Trophoblast cell (in vitro differentiated cells and primary cell): ENCODE results near the gene CEBPA.
A peak's percentile ranks its signal among the peaks of the same experiment; 100 is the strongest.

Experiments used
- DNase-seq, 2 donors: peaks; one replicate each; pipeline ENCODE4 v3.0.0-alpha.2; 2016
- H2AFZ ChIP-seq: 2 replicates; pipeline ENCODE4 v1.6.1; 2013; ENCODE audit warnings: low read length, moderate library complexity, mild to moderate bottlenecking; ENCODE audit not compliant: insufficient read depth, poor library complexity
- H2AK5ac ChIP-seq: 2 replicates; pipeline ENCODE4 v1.6.1; 2013; ENCODE audit warnings: mild to moderate bottlenecking, low read length
- H2BK120ac ChIP-seq: 2 replicates; pipeline ENCODE4 v1.6.1; 2013; ENCODE audit warnings: low read length, mild to moderate bottlenecking, moderate library complexity; ENCODE audit not compliant: insufficient read depth, poor library complexity
- H2BK12ac ChIP-seq: 2 replicates; pipeline ENCODE4 v1.6.1; 2013; ENCODE audit warnings: mild to moderate bottlenecking, low read length, moderate library complexity
- H2BK5ac ChIP-seq: 2 replicates; pipeline ENCODE4 v1.6.1; 2013; ENCODE audit warnings: low read length, low read depth, moderate library complexity, mild to moderate bottlenecking; ENCODE audit not compliant: poor library complexity
- H3K14ac ChIP-seq: 2 replicates; pipeline ENCODE4 v1.6.1; 2013; ENCODE audit warnings: mild to moderate bottlenecking, low read length
- H3K18ac ChIP-seq: 2 replicates; pipeline ENCODE4 v1.6.1; 2013; ENCODE audit warnings: mild to moderate bottlenecking, low read length
- H3K23ac ChIP-seq: 2 replicates; pipeline ENCODE4 v1.6.1; 2013; ENCODE audit warnings: low read length
- H3K27ac ChIP-seq: 2 replicates; pipeline ENCODE4 v1.5.1; 2013; ENCODE audit warnings: low read depth, mild to moderate bottlenecking, inconsistent platforms, low read length, moderate library complexity
- H3K27me3 ChIP-seq: 2 replicates; pipeline ENCODE4 v1.6.1; 2013; ENCODE audit warnings: inconsistent platforms, mild to moderate bottlenecking, low read length, moderate library complexity; ENCODE audit not compliant: insufficient read depth
- H3K36me3 ChIP-seq, 2 experiments: 1 replicate in 1 of 2; 2 replicates in 1 of 2; pipeline ENCODE4 v1.6.1; 2013; ENCODE audit warnings: low read length in 2 of 2, mild to moderate bottlenecking in 2 of 2, moderate library complexity in 1 of 2; ENCODE audit not compliant: insufficient read depth in 2 of 2, control insufficient read depth in 1 of 2
- H3K4ac ChIP-seq: 2 replicates; pipeline ENCODE4 v1.6.1; 2013; ENCODE audit warnings: low read depth, mild to moderate bottlenecking, low read length, moderate library complexity
- H3K4me1 ChIP-seq, 2 experiments: 1 replicate in 1 of 2; 2 replicates in 1 of 2; pipeline ENCODE4 v1.6.1; 2013; ENCODE audit warnings: low read length in 2 of 2, mild to moderate bottlenecking in 2 of 2, moderate library complexity in 1 of 2; ENCODE audit not compliant: insufficient read depth in 2 of 2, control insufficient read depth in 1 of 2
- H3K4me2 ChIP-seq: 2 replicates; pipeline ENCODE4 v1.6.1; 2013; ENCODE audit warnings: inconsistent platforms, mild to moderate bottlenecking, low read length, moderate library complexity
- H3K4me3 ChIP-seq: 2 replicates; pipeline ENCODE4 v1.5.1; 2013; ENCODE audit warnings: mild to moderate bottlenecking, low read depth, low read length, inconsistent platforms
- H3K79me1 ChIP-seq: one replicate; pipeline ENCODE4 v1.6.1; 2013; ENCODE audit warnings: low read length
- H3K79me2 ChIP-seq: 2 replicates; pipeline ENCODE4 v1.6.1; 2013; ENCODE audit warnings: low read length, mild to moderate bottlenecking; ENCODE audit not compliant: control insufficient read depth, insufficient read depth, poor library complexity
- H3K9ac ChIP-seq: 2 replicates; pipeline ENCODE4 v1.6.1; 2013; ENCODE audit warnings: mild to moderate bottlenecking, low read length
- H3K9me3 ChIP-seq: 2 replicates; pipeline ENCODE4 v1.6.1; 2013; ENCODE audit warnings: low read depth, mild to moderate bottlenecking, control low read depth, inconsistent platforms, low read length; ENCODE audit not compliant: insufficient read depth
- H4K12ac ChIP-seq: 2 replicates; pipeline ENCODE4 v1.6.1; 2013; ENCODE audit warnings: low read depth, mild to moderate bottlenecking, low read length, moderate library complexity
- H4K8ac ChIP-seq: 2 replicates; pipeline ENCODE4 v1.6.1; 2013; ENCODE audit warnings: low read depth, mild to moderate bottlenecking, low read length, moderate library complexity
- H4K91ac ChIP-seq: one replicate; pipeline ENCODE4 v1.6.1; 2013; ENCODE audit warnings: low read depth, mild to moderate bottlenecking, low read length, moderate library complexity
- WGBS: extraction: QIAGEN DNeasy Blood & Tissue Kit; methylation state at CpG from one replicate; pipeline ENCODE4 v1.1.7; 2013; ENCODE audit warnings: missing lambda C conversion rate; ENCODE audit not compliant: insufficient read length, insufficient coverage; ENCODE audit errors: extremely low coverage; 5-methylcytosine and 5-hydroxymethylcytosine counted together

CEBPA gene

GRCh38 chr19:33348301-33349010, 46.1 kb upstream of the CEBPA start:
- H3K9ac ChIP-seq, result no peak overlapping the region
- no peak overlapping the region for H2BK12ac ChIP-seq
- no peak overlapping the region for H4K12ac ChIP-seq
- H2BK5ac ChIP-seq, result no peak overlapping the region
- no peak overlapping the region for H4K8ac ChIP-seq
- no peaks in the 10 kb centered on the region for H3K27me3 ChIP-seq
- H3K36me3 ChIP-seq, result no peaks in the 10 kb centered on the region
- no peak overlapping the region for H3K27ac ChIP-seq
- no peak overlapping the region for H3K4ac ChIP-seq
- H3K4me3 ChIP-seq, result no peak overlapping the region
- H2AFZ ChIP-seq, result no peak overlapping the region
- no peaks in the 10 kb centered on the region for H3K9me3 ChIP-seq
- peak; percentile 56 to 68 for DNase-seq
- H2BK120ac ChIP-seq, result no peak overlapping the region
- H3K79me2 ChIP-seq, result no peaks in the 10 kb centered on the region
- H3K23ac ChIP-seq, result no peak overlapping the region
- no CpG with 5 or more reads among the region's 12 CpGs for WGBS
- no peak overlapping the region for H3K4me2 ChIP-seq
- no peaks in the 10 kb centered on the region for H3K79me1 ChIP-seq
- H3K4me1 ChIP-seq, result no peaks in the 10 kb centered on the region
- no peak overlapping the region for H3K18ac ChIP-seq
- no peak overlapping the region for H3K14ac ChIP-seq
- no peak overlapping the region for H2AK5ac ChIP-seq
- H4K91ac ChIP-seq, result no peak overlapping the region

DNA sequence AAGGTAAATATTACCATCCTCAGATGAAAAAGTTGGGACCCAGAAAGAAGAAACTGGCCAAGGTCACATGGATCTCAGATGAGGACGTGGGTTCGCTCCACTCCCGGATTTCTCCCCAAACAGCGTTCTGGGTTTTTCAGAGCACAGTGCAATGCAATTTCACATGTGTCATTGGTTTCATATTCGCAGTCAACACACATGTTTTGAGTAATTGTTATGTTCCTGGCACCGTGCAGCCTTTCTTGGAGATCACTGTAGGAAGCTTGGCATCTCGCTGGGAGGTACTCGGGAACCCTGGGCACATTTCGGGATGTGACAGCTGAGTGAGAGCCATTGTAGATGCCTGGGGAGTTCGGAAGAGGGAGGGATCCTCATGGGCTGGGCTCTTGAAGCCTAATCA, 45.0 kb upstream of the CEBPA start:
- no peaks in the 10 kb centered on the region for H3K36me3 ChIP-seq
- H3K9me3 ChIP-seq, result no peaks in the 10 kb centered on the region
- no peak overlapping the region for H3K4ac ChIP-seq
- no peak for DNase-seq
- no peaks in the 10 kb centered on the region for H3K27me3 ChIP-seq
- no peaks in the 10 kb centered on the region for H3K79me1 ChIP-seq
- no peak overlapping the region for H4K8ac ChIP-seq
- no peak overlapping the region for H3K9ac ChIP-seq
- no peak overlapping the region for H2AFZ ChIP-seq
- H2BK12ac ChIP-seq, result no peak overlapping the region
- no peak overlapping the region for H2BK120ac ChIP-seq
- no peaks in the 10 kb centered on the region for H3K4me1 ChIP-seq
- H3K4me2 ChIP-seq, result no peak overlapping the region
- no peak overlapping the region for H3K4me3 ChIP-seq
- WGBS, result no CpG with 5 or more reads among the region's 10 CpGs
- no peak overlapping the region for H3K27ac ChIP-seq
- no peak overlapping the region for H4K12ac ChIP-seq
- no peak overlapping the region for H4K91ac ChIP-seq
- H2BK5ac ChIP-seq, result no peak overlapping the region
- H3K14ac ChIP-seq, result no peak overlapping the region
- H2AK5ac ChIP-seq, result no peak overlapping the region
- H3K79me2 ChIP-seq, result no peaks in the 10 kb centered on the region
- no peak overlapping the region for H3K18ac ChIP-seq
- H3K23ac ChIP-seq, result no peak overlapping the region

DNA sequence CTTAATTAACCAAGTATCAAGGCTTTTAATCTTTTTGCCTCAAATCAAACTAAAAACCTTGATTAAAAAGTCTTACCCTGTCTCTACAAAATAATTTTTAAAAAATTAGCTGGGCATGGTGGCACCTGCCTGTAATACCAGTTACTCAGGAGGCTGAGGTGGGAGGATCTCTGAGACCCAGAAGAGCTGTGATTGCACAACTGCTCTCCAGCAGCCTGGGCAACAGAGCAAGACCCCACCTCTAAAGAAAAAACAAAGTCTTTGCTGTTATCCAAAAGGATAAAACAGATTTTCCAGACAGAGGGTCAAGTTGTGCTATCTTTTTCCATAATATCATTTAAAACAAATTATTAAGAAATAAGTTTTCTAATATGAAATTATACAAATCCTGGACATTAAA, 44.3 kb upstream of the CEBPA start:
- Histone ChIP-seq H3K4me2 (no peak overlapping the region), H3K9ac (no peak overlapping the region), H3K18ac (no peak overlapping the region), H3K36me3 (no peaks in the 10 kb centered on the region), H3K4me3 (no peak overlapping the region), H2BK12ac (no peak overlapping the region), H2AK5ac (no peak overlapping the region), H2BK120ac (no peak overlapping the region), H3K27ac (no peak overlapping the region), H3K4me1 (no peaks in the 10 kb centered on the region), H4K12ac (no peak overlapping the region), H3K79me1 (no peaks in the 10 kb centered on the region), H3K79me2 (no peaks in the 10 kb centered on the region), H4K8ac (no peak overlapping the region), H3K27me3 (no peaks in the 10 kb centered on the region), H3K4ac (no peak overlapping the region), H3K9me3 (no peaks in the 10 kb centered on the region), H2BK5ac (no peak overlapping the region), H3K23ac (no peak overlapping the region), H4K91ac (no peak overlapping the region), H2AFZ (no peak overlapping the region), H3K14ac (no peak overlapping the region)
- DNase-seq, result no peak

DNA sequence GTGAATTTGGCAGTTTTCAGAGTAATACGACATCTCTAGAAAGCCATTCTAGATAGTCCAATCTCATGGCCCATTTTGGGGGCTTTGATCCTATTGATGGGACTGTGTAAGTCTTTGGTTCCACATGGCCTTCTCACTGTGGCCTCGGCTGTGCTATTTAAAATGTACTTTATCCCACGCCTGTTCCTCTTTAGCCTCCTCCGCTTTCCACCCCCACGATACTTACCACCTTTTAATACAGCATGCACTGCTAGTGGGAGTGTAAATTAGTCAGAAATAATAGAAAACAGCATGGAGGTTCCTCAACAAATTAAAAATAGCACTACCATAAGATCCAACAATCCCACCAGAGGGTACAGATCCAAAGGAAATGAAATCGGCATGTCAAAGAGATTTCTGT, 42.8 kb upstream of the CEBPA start:
- H3K4me1 ChIP-seq, result no peaks in the 10 kb centered on the region
- H3K4ac ChIP-seq, result no peak overlapping the region
- H4K91ac ChIP-seq, result no peak overlapping the region
- H2BK120ac ChIP-seq, result no peak overlapping the region
- no peak overlapping the region for H3K18ac ChIP-seq
- no peak overlapping the region for H2BK5ac ChIP-seq
- no peaks in the 10 kb centered on the region for H3K9me3 ChIP-seq
- WGBS, result no CpG with 5 or more reads among the region's 6 CpGs
- H3K14ac ChIP-seq, result no peak overlapping the region
- H3K79me2 ChIP-seq, result no peaks in the 10 kb centered on the region
- no peak overlapping the region for H3K9ac ChIP-seq
- H4K12ac ChIP-seq, result no peak overlapping the region
- H3K4me2 ChIP-seq, result no peak overlapping the region
- no peak overlapping the region for H3K4me3 ChIP-seq
- H2BK12ac ChIP-seq, result no peak overlapping the region
- no peak overlapping the region for H4K8ac ChIP-seq
- no peak overlapping the region for H3K27ac ChIP-seq
- H2AFZ ChIP-seq, result no peak overlapping the region
- H3K23ac ChIP-seq, result no peak overlapping the region
- no peaks in the 10 kb centered on the region for H3K27me3 ChIP-seq
- H3K79me1 ChIP-seq, result no peaks in the 10 kb centered on the region
- no peak for DNase-seq
- H2AK5ac ChIP-seq, result no peak overlapping the region
- H3K36me3 ChIP-seq, result no peaks in the 10 kb centered on the region
